OCI-LY3 (cell line): ENCODE results near the gene YTHDC1.

ENCODE experiments used
- EZH2phosphoT487 ChIP-seq: fragments of 200-600 bp; shearing (Covaris generic); IDR thresholded peaks from 2 replicates; pipeline ENCODE4 v1.6.1; 2018; ENCODE audit warnings: antibody characterized with exemption, mixed run types, low read depth
- TF ChIP-seq, protein P1 (sequence below): fragments of 200-600, 300-600 bp; sonication (generic); IDR thresholded peaks from 2 replicates; pipeline ENCODE4 v1.5.1; 2014; ENCODE audit warnings: antibody characterized with exemption, low read length, low read depth

DNA sequence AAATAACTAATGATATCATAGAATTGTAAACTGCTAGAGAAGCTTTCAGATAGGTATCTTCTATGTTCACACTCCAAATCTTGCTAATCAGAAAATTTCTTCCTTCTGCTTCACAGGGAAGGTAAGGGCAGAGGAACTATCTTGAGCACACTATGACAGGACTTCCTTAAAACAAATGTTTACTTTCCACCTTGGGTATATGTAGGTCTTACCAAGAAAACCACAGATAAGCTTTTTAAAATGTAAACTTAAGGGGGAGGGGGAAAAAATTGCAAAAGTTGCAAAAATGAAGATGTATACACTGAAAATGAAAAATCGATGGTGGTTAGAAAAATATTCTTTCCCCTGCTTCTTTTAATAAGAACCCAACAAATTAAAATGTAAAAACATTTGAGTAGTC is 30.9 kb downstream of the YTHDC1 start:
- TF ChIP-seq, protein P1, sequence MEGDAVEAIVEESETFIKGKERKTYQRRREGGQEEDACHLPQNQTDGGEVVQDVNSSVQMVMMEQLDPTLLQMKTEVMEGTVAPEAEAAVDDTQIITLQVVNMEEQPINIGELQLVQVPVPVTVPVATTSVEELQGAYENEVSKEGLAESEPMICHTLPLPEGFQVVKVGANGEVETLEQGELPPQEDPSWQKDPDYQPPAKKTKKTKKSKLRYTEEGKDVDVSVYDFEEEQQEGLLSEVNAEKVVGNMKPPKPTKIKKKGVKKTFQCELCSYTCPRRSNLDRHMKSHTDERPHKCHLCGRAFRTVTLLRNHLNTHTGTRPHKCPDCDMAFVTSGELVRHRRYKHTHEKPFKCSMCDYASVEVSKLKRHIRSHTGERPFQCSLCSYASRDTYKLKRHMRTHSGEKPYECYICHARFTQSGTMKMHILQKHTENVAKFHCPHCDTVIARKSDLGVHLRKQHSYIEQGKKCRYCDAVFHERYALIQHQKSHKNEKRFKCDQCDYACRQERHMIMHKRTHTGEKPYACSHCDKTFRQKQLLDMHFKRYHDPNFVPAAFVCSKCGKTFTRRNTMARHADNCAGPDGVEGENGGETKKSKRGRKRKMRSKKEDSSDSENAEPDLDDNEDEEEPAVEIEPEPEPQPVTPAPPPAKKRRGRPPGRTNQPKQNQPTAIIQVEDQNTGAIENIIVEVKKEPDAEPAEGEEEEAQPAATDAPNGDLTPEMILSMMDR, result no peak
- no peak for TF ChIP-seq EZH2phosphoT487
